H1 (cell line): ENCODE results near the gene NFASC. TPM values are rescaled to one million over a fixed set of nuclear protein-coding genes. Genes with fewer than 3 reads are reported as not detected.

ENCODE experiments used
- CTCF ChIA-PET: fragments of 300-600 bp; sonication (Branson Sonifier 250); formaldehyde crosslinking; loops from one replicate; lab custom pipeline; 2021; ENCODE audit not compliant: partially characterized antibody; lab: Charles Lee
- POLR2A ChIA-PET: fragments of 300-600 bp; sonication (Branson Sonifier 250); formaldehyde crosslinking; loops from one replicate; lab custom pipeline; 2021; ENCODE audit warnings: inconsistent platforms; ENCODE audit not compliant: partially characterized antibody; lab: Charles Lee
- DNase-seq, 2 experiments: peaks; one replicate each; pipeline versions ENCODE4 v3.0.0 to v3.0.0-alpha.2; 2010 to 2022; ENCODE audit warnings: low spot score in 2 of 2, low read depth in 1 of 2, mixed read lengths in 1 of 2
- FAIRE-seq: peaks from 2 replicates; lab custom pipeline; 2011; peaks lifted over from hg19 to GRCh38; lab: Jason Lieb, UNC
- H2AFZ ChIP-seq: 2 replicates; pipeline ENCODE4 v1.8.1; 2012; ENCODE audit warnings: low read length, inconsistent platforms
- H2AK5ac ChIP-seq: 2 replicates; pipeline ENCODE4 v1.6.1; 2013; ENCODE audit warnings: low read depth, low read length
- H2BK120ac ChIP-seq: replicated peaks from 2 replicates; pipeline ENCODE3; 2013; ENCODE audit warnings: low read depth, low read length, inconsistent platforms
- H2BK12ac ChIP-seq: 2 replicates; pipeline ENCODE4 v1.6.1; 2013; ENCODE audit warnings: low read depth, low read length
- H2BK15ac ChIP-seq: 2 replicates; pipeline ENCODE4 v1.6.1; 2013; ENCODE audit warnings: low read length
- H2BK20ac ChIP-seq: 2 replicates; pipeline ENCODE4 v1.6.1; 2013; ENCODE audit warnings: low read length
- H2BK5ac ChIP-seq: 2 replicates; pipeline ENCODE4 v1.6.1; 2013; ENCODE audit warnings: low read depth, low read length
- H3K14ac ChIP-seq: 2 replicates; pipeline ENCODE4 v1.6.1; 2013; ENCODE audit warnings: inconsistent platforms; ENCODE audit not compliant: insufficient read length
- H3K18ac ChIP-seq: 2 replicates; pipeline ENCODE4 v1.6.1; 2013; ENCODE audit warnings: low read length; ENCODE audit errors: extremely low read depth
- H3K23ac ChIP-seq: 2 replicates; pipeline ENCODE4 v1.6.1; 2013; ENCODE audit warnings: inconsistent platforms; ENCODE audit not compliant: insufficient read length
- H3K23me2 ChIP-seq: 2 replicates; pipeline ENCODE4 v1.6.1; 2013; ENCODE audit warnings: low read depth, low read length
- H3K27ac ChIP-seq: 2 replicates; pipeline ENCODE4 v1.6.1; 2011; ENCODE audit warnings: low read depth, low read length, inconsistent platforms
- H3K27me3 ChIP-seq, 4 experiments: replicated peaks in 1 of 4; 1 replicate in 1 of 4; 2 replicates in 3 of 4; pipeline versions ENCODE4 v1.6.1 to v1.8.1; 2011 to 2013; ENCODE audit warnings: low read length in 3 of 4, mild to moderate bottlenecking in 3 of 4, inconsistent platforms in 2 of 4, mixed read lengths in 2 of 4, moderate library complexity in 1 of 4; ENCODE audit not compliant: control insufficient read depth in 3 of 4, insufficient read depth in 3 of 4; ENCODE audit errors: extremely low read depth in 1 of 4
- H3K36me3 ChIP-seq, 4 experiments: 2 replicates each; pipeline versions ENCODE4 v1.6.1 to v1.8.1; 2011 to 2013; ENCODE audit warnings: mild to moderate bottlenecking in 4 of 4, low read length in 3 of 4, moderate library complexity in 2 of 4, control low read depth in 1 of 4, inconsistent platforms in 1 of 4; ENCODE audit not compliant: insufficient read depth in 4 of 4, control insufficient read depth in 2 of 4
- H3K4ac ChIP-seq: replicated peaks from 2 replicates; pipeline ENCODE3; 2013; ENCODE audit warnings: low read length, low read depth, mixed read lengths, inconsistent platforms; ENCODE audit not compliant: insufficient read length
- H3K4me1 ChIP-seq, 4 experiments: replicated peaks in 1 of 4; 1 replicate in 1 of 4; 2 replicates in 3 of 4; pipeline versions ENCODE4 v1.6.1 to v1.8.1; 2011 to 2013; ENCODE audit warnings: low read length in 3 of 4, inconsistent platforms in 2 of 4, mixed read lengths in 1 of 4; ENCODE audit not compliant: insufficient read depth in 4 of 4, control insufficient read depth in 3 of 4
- H3K4me2 ChIP-seq, 2 experiments: 2 replicates each; pipeline versions ENCODE4 v1.6.1 to v1.8.1; 2011 to 2013; ENCODE audit warnings: low read depth in 2 of 2, low read length in 2 of 2, control low read depth in 1 of 2, inconsistent platforms in 1 of 2, mild to moderate bottlenecking in 1 of 2; ENCODE audit not compliant: insufficient read depth in 1 of 2
- H3K4me3 ChIP-seq, 4 experiments: fragments of 200-600, 300-600 bp in 1 of 4; sonication (generic), shearing (Covaris generic), sonication (Bioruptor Twin) in 1 of 4; 2 replicates each; pipeline versions ENCODE4 v1.5.1 to v1.8.1; 2011 to 2016; ENCODE audit warnings: low read length in 4 of 4, low read depth in 3 of 4, control low read depth in 2 of 4, inconsistent platforms in 2 of 4, mild to moderate bottlenecking in 2 of 4, mixed read lengths in 1 of 4, moderate library complexity in 1 of 4; ENCODE audit not compliant: insufficient read depth in 2 of 4; ENCODE audit errors: extremely low read depth in 1 of 4
- H3K56ac ChIP-seq: replicated peaks from 2 replicates; pipeline ENCODE3; 2013; ENCODE audit warnings: low read depth, mild to moderate bottlenecking, mixed read lengths, low read length, inconsistent platforms; ENCODE audit not compliant: insufficient read length
- H3K79me1 ChIP-seq: 2 replicates; pipeline ENCODE4 v1.6.1; 2013; ENCODE audit warnings: low read depth, low read length, control low read depth
- H3K79me2 ChIP-seq, 2 experiments: 2 replicates each; pipeline versions ENCODE4 v1.6.1 to v1.8.1; 2012 to 2013; ENCODE audit warnings: low read length in 2 of 2, mild to moderate bottlenecking in 2 of 2, inconsistent platforms in 1 of 2; ENCODE audit not compliant: insufficient read depth in 2 of 2, control insufficient read depth in 1 of 2
- H3K9ac ChIP-seq, 4 experiments: replicated peaks in 1 of 4; 1 replicate in 1 of 4; 2 replicates in 3 of 4; pipeline versions ENCODE4 v1.6.1 to v1.8.1; 2011 to 2013; ENCODE audit warnings: low read depth in 3 of 4, low read length in 3 of 4, control low read depth in 2 of 4, mild to moderate bottlenecking in 2 of 4, moderate library complexity in 2 of 4, inconsistent platforms in 1 of 4; ENCODE audit errors: extremely low read depth in 1 of 4
- H3K9me3 ChIP-seq, 2 experiments: 2 replicates each; pipeline versions ENCODE4 v1.6.1 to v1.8.1; 2012 to 2013; ENCODE audit warnings: mild to moderate bottlenecking in 2 of 2, moderate library complexity in 2 of 2, control low read depth in 1 of 2, inconsistent platforms in 1 of 2, low read depth in 1 of 2, low read length in 1 of 2, mixed read lengths in 1 of 2; ENCODE audit not compliant: insufficient read depth in 2 of 2
- H4K20me1 ChIP-seq, 2 experiments: replicated peaks in 1 of 2; 2 replicates each; pipeline versions ENCODE3 to v1.8.1; 2011 to 2013; ENCODE audit warnings: inconsistent platforms in 2 of 2, low read length in 2 of 2, mild to moderate bottlenecking in 1 of 2; ENCODE audit not compliant: insufficient read depth in 2 of 2, control insufficient read depth in 1 of 2
- H4K5ac ChIP-seq: 2 replicates; pipeline ENCODE4 v1.6.1; 2013; ENCODE audit warnings: low read length, low read depth, mixed read lengths, inconsistent platforms; ENCODE audit not compliant: insufficient read length
- H4K8ac ChIP-seq: 2 replicates; pipeline ENCODE4 v1.8.0; 2013; ENCODE audit warnings: mild to moderate bottlenecking, moderate library complexity, low read length, inconsistent platforms; ENCODE audit not compliant: insufficient read depth; ENCODE audit errors: extremely low read depth
- H4K91ac ChIP-seq: replicated peaks from 2 replicates; pipeline ENCODE3; 2013; ENCODE audit warnings: low read length, mixed read lengths, inconsistent platforms; ENCODE audit not compliant: insufficient read length
- BACH1 ChIP-seq: IDR thresholded peaks from 2 replicates; pipeline ENCODE4 v1.6.1; 2012; ENCODE audit warnings: low read length, improper control_type of control experiment
- CEBPB ChIP-seq: IDR thresholded peaks from 2 replicates; pipeline ENCODE4 v1.6.1; 2012; ENCODE audit warnings: low read depth, low read length
- CTCF ChIP-seq, 3 experiments: IDR thresholded peaks; 1 replicate in 2 of 3; 2 replicates in 1 of 3; pipeline versions ENCODE4 v1.5.1 to v1.6.1; 2011; ENCODE audit warnings: low read length in 3 of 3, mild to moderate bottlenecking in 3 of 3, inconsistent platforms in 2 of 3, low read depth in 1 of 3, moderate library complexity in 1 of 3; ENCODE audit not compliant: insufficient read depth in 1 of 3; ENCODE audit errors: control extremely low read depth in 1 of 3
- GABPA ChIP-seq: IDR thresholded peaks from 2 replicates; pipeline ENCODE4 v1.6.1; 2011; ENCODE audit warnings: mild to moderate bottlenecking, low read length, moderate library complexity, borderline replicate concordance; ENCODE audit not compliant: insufficient read depth
- JUN ChIP-seq: IDR thresholded peaks from 2 replicates; pipeline ENCODE4 v1.6.1; 2011; ENCODE audit warnings: low read depth, mild to moderate bottlenecking, improper control_type of control experiment, low read length
- KDM5A ChIP-seq: fragments of 200-600 bp; IDR thresholded peaks from 2 replicates; pipeline ENCODE4 v1.7.1; 2012; ENCODE audit warnings: mild to moderate bottlenecking, low read length, inconsistent platforms, mixed read lengths
- NRF1 ChIP-seq: IDR thresholded peaks from 2 replicates; pipeline ENCODE4 v1.6.1; 2011; ENCODE audit warnings: mild to moderate bottlenecking, low read depth, low read length, improper control_type of control experiment
- POU5F1 ChIP-seq: IDR thresholded peaks from 2 replicates; pipeline ENCODE4 v1.6.1; 2011; ENCODE audit warnings: low read depth, mild to moderate bottlenecking, low read length, moderate library complexity
- SIX5 ChIP-seq: IDR thresholded peaks from 2 replicates; pipeline ENCODE4 v1.6.1; 2011; ENCODE audit warnings: mild to moderate bottlenecking, low read depth, low read length
- SP2 ChIP-seq: IDR thresholded peaks from 2 replicates; pipeline ENCODE4 v1.6.1; 2012; ENCODE audit warnings: mild to moderate bottlenecking, low read length, inconsistent platforms
- TBP ChIP-seq: IDR thresholded peaks from 2 replicates; pipeline ENCODE4 v1.6.1; 2011; ENCODE audit warnings: low read depth, low read length, improper control_type of control experiment
- YY1 ChIP-seq: IDR thresholded peaks from 2 replicates; pipeline ENCODE4 v1.6.1; 2011; ENCODE audit warnings: low read depth, mild to moderate bottlenecking, low read length
- WGBS, 2 experiments: shearing (Covaris generic) in 1 of 2; methylation state at CpG; one replicate each; pipeline versions ENCODE4 v1.1.6 to v1.1.7; 2013 to 2015; ENCODE audit warnings: low lambda C conversion rate in 2 of 2, mixed read lengths in 2 of 2, inconsistent platforms in 1 of 2, low coverage in 1 of 2, missing lambda C conversion rate in 1 of 2; ENCODE audit not compliant: insufficient replicate concordance in 2 of 2, insufficient coverage in 1 of 2, insufficient read length in 1 of 2; ENCODE audit errors: extremely low coverage in 1 of 2, missing lambda C conversion rate in 1 of 2; 5-methylcytosine and 5-hydroxymethylcytosine counted together
- polyA plus RNA-seq, 7 experiments: library from polyadenylated mRNA; depleted of rRNA in 3 of 7; stranded (reverse) in 5 of 7; unstranded in 2 of 7; fragments of >200 nt in 5 of 7; fragments of 200-250 nt in 2 of 7; gene quantifications; 1 replicate in 5 of 7; 2 replicates in 1 of 7; 4 replicates in 1 of 7; pipeline versions ENCODE4 v1.2.1 to v1.2.3, GENCODE V29; 2011 to 2013; ENCODE audit warnings: missing spikeins in 2 of 7, mixed read lengths in 2 of 7
- total RNA-seq: library from RNA; stranded (reverse); fragmentation: NEBNext Ultra II Directional; extraction: Animal tissue kit (Norgen Biotek cat#: 25700); gene quantifications from 2 replicates; pipeline ENCODE4 v1.2.1, GENCODE V29; 2021

NFASC gene
- total and polyA plus RNA-seq, 2 of the 8 experiments (the other 6 are each of a cell fraction or from before 2014, with no cell fraction given) = 5.0 to 15.2 TPM

- Histone ChIP-seq H3K27ac (no peak overlapping the region), H2BK12ac (no peak overlapping the region), H3K14ac (no peak overlapping the region), H4K91ac (no peak overlapping the region), H3K79me1 (no peaks in the 10 kb centered on the region), H4K5ac (no peak overlapping the region), H3K4me1 (no peaks in the 10 kb centered on the region), H3K27me3 (no peaks in the 10 kb centered on the region), H3K23me2 (no peaks in the 10 kb centered on the region), H3K4me2 (no peak overlapping the region), H2BK20ac (no peak overlapping the region), H2AFZ (no peak overlapping the region), H2BK120ac (no peak overlapping the region), H3K56ac (no peak overlapping the region), H3K4me3 (no peak overlapping the region), H3K18ac (no peak overlapping the region), H2BK15ac (no peak overlapping the region), H3K9ac (no peak overlapping the region), H4K20me1 (no peaks in the 10 kb centered on the region), H3K79me2 (no peaks in the 10 kb centered on the region), H4K8ac (no peak overlapping the region), H3K9me3 (no peaks in the 10 kb centered on the region), H3K23ac (no peak overlapping the region), H2AK5ac (no peak overlapping the region), H2BK5ac (no peak overlapping the region), H3K36me3 (no peaks in the 10 kb centered on the region), H3K4ac (no peak overlapping the region)
- 94% methylated on average over 7 of the region's 7 CpGs; no CpG with 5 or more reads in 1 of the 2 experiments for WGBS, 2 experiments
- ChIA-PET POLR2A (interaction anchor here (1.1 kb wide), 1 partner anchor 20 kb away, joined by 4 read pairs; no protein-coding TSS in a partner anchor), CTCF (interaction anchor here (0.9 to 1.2 kb wide), 2 partner anchors 38 to 76 kb away, joined by 3 read pairs; no protein-coding TSS in a partner anchor)
- no peak for DNase-seq
- no peak for FAIRE-seq
- TF ChIP-seq SP2 (no peak), BACH1 (no peak), GABPA (no peak), POU5F1 (no peak), YY1 (no peak), KDM5A (no peak), NRF1 (no peak), TBP (no peak), JUN (no peak), SIX5 (no peak), CEBPB (no peak), CTCF (IDR thresholded peaks at IDR 0.05; ENCODE audit: control extremely low read depth in 1 of 3, insufficient read depth in 1 of 3, low read depth in 1 of 3, low read length in 3 of 3) (no peak)
Measured at GRCh38 chr1:204904228-204904810, 33.7 kb downstream of the NFASC start.
